ENCODE results near the gene MAP4K4. TPM values are rescaled to one million over a fixed set of nuclear protein-coding genes. Genes with fewer than 3 reads are reported as not detected.

MAP4K4 gene
- total RNA-seq, 1 donor from 2014 or later, result 427 TPM

GRCh38 chr2:101775092-101775491, 77.6 kb downstream of the MAP4K4 start:
- H3K4me1 Mint-ChIP-seq (ENCODE audit: unreplicated experiment), result peaks cover 86% of the 10 kb centered on the region
- H3K4me3 Mint-ChIP-seq (ENCODE audit: unreplicated experiment), result no peak overlapping the region
- H3K36me3 Mint-ChIP-seq (ENCODE audit: low read depth, unreplicated experiment), result peaks cover 4% of the 10 kb centered on the region
- peaks cover 6% of the 10 kb centered on the region for H3K27me3 Mint-ChIP-seq (ENCODE audit: unreplicated experiment)
- no peak for TF ChIP-seq CTCF (IDR thresholded peaks at IDR 0.05; ENCODE audit: unreplicated experiment)
- no peak for DNase-seq (ENCODE audit: low spot score)
- peak overlapping the region; percentile 19 for H3K27ac Mint-ChIP-seq (ENCODE audit: unreplicated experiment)
- H3K9me3 Mint-ChIP-seq (ENCODE audit: unreplicated experiment), result no peaks in the 10 kb centered on the region

- H3K4me3 Mint-ChIP-seq (ENCODE audit: unreplicated experiment), result no peak overlapping the region
- no peak for DNase-seq (ENCODE audit: low spot score)
- peaks cover 6% of the 10 kb centered on the region for H3K27me3 Mint-ChIP-seq (ENCODE audit: unreplicated experiment)
- H3K4me1 Mint-ChIP-seq (ENCODE audit: unreplicated experiment), result peaks cover 89% of the 10 kb centered on the region
- H3K27ac Mint-ChIP-seq (ENCODE audit: unreplicated experiment), result no peak overlapping the region
- no peaks in the 10 kb centered on the region for H3K9me3 Mint-ChIP-seq (ENCODE audit: unreplicated experiment)
- TF ChIP-seq CTCF (IDR thresholded peaks at IDR 0.05; ENCODE audit: unreplicated experiment), result no peak
- peaks cover 4% of the 10 kb centered on the region for H3K36me3 Mint-ChIP-seq (ENCODE audit: low read depth, unreplicated experiment)
Observed at GRCh38 chr2:101775636-101776035, 78.1 kb downstream of the MAP4K4 start.

GRCh38 chr2:101776172-101777043, 78.9 kb downstream of the MAP4K4 start:
- H3K4me1 Mint-ChIP-seq (ENCODE audit: unreplicated experiment), result peaks cover 89% of the 10 kb centered on the region

GRCh38 chr2:101777337-101777736, 79.8 kb downstream of the MAP4K4 start:
- peak overlapping the region; percentile 28 for H3K27ac Mint-ChIP-seq (ENCODE audit: unreplicated experiment)
- H3K27me3 Mint-ChIP-seq (ENCODE audit: unreplicated experiment), result peaks cover 16% of the 10 kb centered on the region
- DNase-seq (ENCODE audit: low spot score), result no peak
- H3K4me1 Mint-ChIP-seq (ENCODE audit: unreplicated experiment), result peaks cover 87% of the 10 kb centered on the region
- H3K4me3 Mint-ChIP-seq (ENCODE audit: unreplicated experiment), result no peak overlapping the region
- H3K36me3 Mint-ChIP-seq (ENCODE audit: low read depth, unreplicated experiment), result peaks cover 4% of the 10 kb centered on the region
- no peak for TF ChIP-seq CTCF (IDR thresholded peaks at IDR 0.05; ENCODE audit: unreplicated experiment)
- H3K9me3 Mint-ChIP-seq (ENCODE audit: unreplicated experiment), result no peaks in the 10 kb centered on the region

More at GRCh38 chr2:101776172-101777043, 78.9 kb downstream of the MAP4K4 start:
- H3K27me3 Mint-ChIP-seq (ENCODE audit: unreplicated experiment), result peaks cover 6% of the 10 kb centered on the region
- DNase-seq (ENCODE audit: low spot score), result peak; percentile 33
- no peak for TF ChIP-seq CTCF (IDR thresholded peaks at IDR 0.05; ENCODE audit: unreplicated experiment)
- no peak overlapping the region for H3K4me3 Mint-ChIP-seq (ENCODE audit: unreplicated experiment)
- H3K36me3 Mint-ChIP-seq (ENCODE audit: low read depth, unreplicated experiment), result peaks cover 4% of the 10 kb centered on the region
- no peaks in the 10 kb centered on the region for H3K9me3 Mint-ChIP-seq (ENCODE audit: unreplicated experiment)
- no peak overlapping the region for H3K27ac Mint-ChIP-seq (ENCODE audit: unreplicated experiment)

DNA sequence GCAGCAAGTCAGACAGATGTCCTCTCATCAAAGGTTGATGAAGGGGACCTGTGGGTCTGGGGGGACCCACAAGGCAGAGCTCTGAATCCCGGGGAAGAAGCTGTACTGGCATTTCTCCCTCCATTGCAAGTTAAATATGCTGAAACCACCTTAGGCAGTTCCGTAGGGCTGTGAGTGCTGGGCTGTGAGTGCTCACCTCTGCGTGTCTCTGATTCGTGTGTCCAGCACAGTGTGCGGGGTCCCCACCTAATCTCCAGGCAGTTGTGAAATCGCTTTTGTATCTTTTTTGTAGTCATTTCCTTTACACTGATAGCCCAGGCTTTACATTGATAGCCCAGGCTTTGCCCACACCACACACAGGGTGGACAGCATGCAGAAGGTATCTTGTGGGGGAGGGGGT, 80.6 kb downstream of the MAP4K4 start:
- H3K36me3 Mint-ChIP-seq (ENCODE audit: low read depth, unreplicated experiment), result peaks cover 4% of the 10 kb centered on the region
- H3K9me3 Mint-ChIP-seq (ENCODE audit: unreplicated experiment), result no peaks in the 10 kb centered on the region
- no peak for TF ChIP-seq CTCF (IDR thresholded peaks at IDR 0.05; ENCODE audit: unreplicated experiment)
- peak overlapping the region; percentile 28 for H3K27ac Mint-ChIP-seq (ENCODE audit: unreplicated experiment)
- H3K4me1 Mint-ChIP-seq (ENCODE audit: unreplicated experiment), result peaks cover 85% of the 10 kb centered on the region
- H3K27me3 Mint-ChIP-seq (ENCODE audit: unreplicated experiment), result peaks cover 17% of the 10 kb centered on the region
- DNase-seq (ENCODE audit: low spot score), result no peak
- peak overlapping the region; percentile 29 for H3K4me3 Mint-ChIP-seq (ENCODE audit: unreplicated experiment)

Data from endothelial cell (in vitro differentiated cells).